HepG2 (cell line): Measurements from ENCODE around the gene PSEN2. TPM values are rescaled to one million over a fixed set of nuclear protein-coding genes. Genes with fewer than 3 reads are reported as not detected.

Source experiments
- BORCS8-MEF2B ChIP-seq: sonication (generic); formaldehyde crosslinking; IDR thresholded peaks from 2 replicates; pipeline ENCODE4 v1.8.0; 2022; ENCODE audit warnings: mild to moderate bottlenecking, missing genetic modification reagents
- CC2D1A ChIP-seq: sonication (generic); formaldehyde crosslinking; IDR thresholded peaks from 2 replicates; pipeline ENCODE4 v1.8.1; 2023; ENCODE audit warnings: mild to moderate bottlenecking, missing genetic modification reagents
- EEA1 ChIP-seq: sonication (generic); formaldehyde crosslinking; IDR thresholded peaks from 2 replicates; pipeline ENCODE4 v1.5.1; 2020; ENCODE audit warnings: mild to moderate bottlenecking, missing genetic modification reagents, borderline replicate concordance
- ERF ChIP-seq: IDR thresholded peaks from 2 replicates; pipeline ENCODE4 v1.6.1; 2018; ENCODE audit warnings: missing biosample characterization, missing genetic modification reagents
- ETV6 ChIP-seq: sonication (generic); formaldehyde crosslinking; conservative IDR thresholded peaks from 2 replicates; pipeline ENCODE4 v1.4.0; 2020; ENCODE audit warnings: missing genetic modification reagents
- GRHL1 ChIP-seq: sonication (generic); formaldehyde crosslinking; conservative IDR thresholded peaks from 2 replicates; pipeline ENCODE4 v1.8.0; 2022; ENCODE audit warnings: missing genetic modification reagents
- JARID2 ChIP-seq: sonication (generic); formaldehyde crosslinking; IDR thresholded peaks from 2 replicates; pipeline ENCODE4 v1.8.1; 2023; ENCODE audit warnings: missing genetic modification reagents, inconsistent platforms; ENCODE audit not compliant: insufficient replicate concordance
- KLF12 ChIP-seq: sonication (generic); formaldehyde crosslinking; IDR thresholded peaks from 2 replicates; pipeline ENCODE4 v1.4.0; 2020; ENCODE audit warnings: missing genetic modification reagents, borderline replicate concordance
- KMT2B ChIP-seq: IDR thresholded peaks from 2 replicates; pipeline ENCODE4 v1.6.1; 2016; ENCODE audit warnings: missing genetic modification reagents, missing compliant biosample characterization
- MAF1 ChIP-seq: sonication (generic); formaldehyde crosslinking; IDR thresholded peaks from 2 replicates; pipeline ENCODE4 v1.5.0; 2020; ENCODE audit warnings: missing genetic modification reagents, borderline replicate concordance
- PRPF4 ChIP-seq: fragments of 200-400 bp; formaldehyde crosslinking; IDR thresholded peaks from 2 replicates; pipeline ENCODE4 v1.6.1; 2016; ENCODE audit warnings: low read length, low read depth; ENCODE audit not compliant: poor library complexity, severe bottlenecking
- RFX3 ChIP-seq: IDR thresholded peaks from 2 replicates; pipeline ENCODE4 v1.6.1; 2016; ENCODE audit warnings: missing biosample characterization, missing genetic modification reagents
- SAP130 ChIP-seq: IDR thresholded peaks from 2 replicates; pipeline ENCODE4 v1.6.1; 2016; ENCODE audit warnings: low read depth
- TBL1XR1 ChIP-seq: fragments of 150-350 bp; IDR thresholded peaks from 2 replicates; pipeline ENCODE4 v1.6.1; 2014; ENCODE audit warnings: borderline replicate concordance, low read length; ENCODE audit not compliant: partially characterized antibody
- TBP ChIP-seq: sonication (generic); formaldehyde crosslinking; IDR thresholded peaks from 2 replicates; pipeline ENCODE4 v1.5.0; 2020; ENCODE audit warnings: missing genetic modification reagents
- TEAD2 ChIP-seq: sonication (generic); formaldehyde crosslinking; IDR thresholded peaks from 2 replicates; pipeline ENCODE4 v1.9.0; 2021; ENCODE audit warnings: missing genetic modification reagents
- ZNF10 ChIP-seq: sonication (generic); formaldehyde crosslinking; IDR thresholded peaks from 2 replicates; pipeline ENCODE4 v1.4.0; 2020; ENCODE audit warnings: mild to moderate bottlenecking, low read depth, missing genetic modification reagents, borderline replicate concordance
- ZNF17 ChIP-seq: sonication (generic); formaldehyde crosslinking; IDR thresholded peaks from 2 replicates; pipeline ENCODE4 v1.5.0; 2020; ENCODE audit warnings: mild to moderate bottlenecking, missing genetic modification reagents
- ZNF251 ChIP-seq: sonication (generic); formaldehyde crosslinking; IDR thresholded peaks from 2 replicates; pipeline ENCODE4 v1.9.0; 2021; ENCODE audit warnings: mild to moderate bottlenecking, missing genetic modification reagents
- ZNF605 ChIP-seq: sonication (generic); formaldehyde crosslinking; IDR thresholded peaks from 2 replicates; pipeline ENCODE4 v1.8.0; 2022; ENCODE audit warnings: mild to moderate bottlenecking, missing genetic modification reagents
- ZNF646 ChIP-seq: sonication (generic); formaldehyde crosslinking; IDR thresholded peaks from 2 replicates; pipeline ENCODE4 v1.9.0; 2021; ENCODE audit warnings: mild to moderate bottlenecking, missing genetic modification reagents
- polyA plus RNA-seq, 8 experiments: library from polyadenylated mRNA; depleted of rRNA in 3 of 8; stranded (reverse) in 7 of 8; unstranded in 1 of 8; fragments of >200 nt; fragmentation: Illumina TruSeq in 4 of 8; extraction: Trizol in 4 of 8; gene quantifications; 2 replicates each; pipeline versions ENCODE4 v1.2.1 to v1.2.3, GENCODE V29; 2011 to 2016; ENCODE audit warnings: low read depth in 4 of 8, missing spikeins in 1 of 8, mixed read lengths in 1 of 8; ENCODE audit not compliant: insufficient read depth in 1 of 8
- total RNA-seq, 5 experiments: library from RNA; depleted of rRNA; stranded (reverse); fragments of >200 nt; fragmentation: Illumina TruSeq; extraction: Trizol; gene quantifications; 2 replicates each; pipeline ENCODE4 v1.2.3, GENCODE V29; 2016; ENCODE audit warnings: low read depth in 1 of 5

Gene PSEN2
- total and polyA plus RNA-seq, 2 of the 13 experiments (the other 11 are each of a cell fraction or from before 2014, with no cell fraction given): 5.9 to 13.1 TPM

GRCh38 chr1:226940029-226940805, 69.8 kb downstream of the PSEN2 start, which contains the start of gene COQ8A (continued):
- TF ChIP-seq ZNF605 (CRISPR knock-in tag) (peak; percentile 2; the same call in 1 of the 2 replicates), KMT2B (CRISPR knock-in tag) (no peak; the same call in 1 of the 2 replicates), PRPF4 (no peak), CC2D1A (CRISPR knock-in tag) (no peak), MAF1 (CRISPR knock-in tag) (no peak; the same call in 1 of the 2 replicates), BORCS8-MEF2B (CRISPR knock-in tag) (peak; percentile 32), ZNF251 (CRISPR knock-in tag) (no peak), ZNF10 (no peak), KLF12 (peak; percentile 24; the same call in 1 of the 2 replicates), EEA1 (CRISPR knock-in tag) (no peak; the same call in 1 of the 2 replicates), ETV6 (CRISPR knock-in tag) (no peak), TBP (no peak), TEAD2 (CRISPR knock-in tag) (no peak), JARID2 (CRISPR knock-in tag) (no peak), GRHL1 (CRISPR knock-in tag) (no peak), ERF (no peak), SAP130 (CRISPR knock-in tag) (peak; percentile 96), ZNF17 (CRISPR knock-in tag) (0 out of 2 replicates have a peak, but pooled peaks have one; percentile 62), ZNF646 (CRISPR knock-in tag) (no peak), TBL1XR1 (no peak), RFX3 (CRISPR knock-in tag) (no peak)
